KMS-11 (cell line): ENCODE data around the gene KDELR3.

Experiments
- H2AFZ ChIP-seq: fragments of 200-600 bp; sonication (generic); 2 replicates; pipeline ENCODE4 v1.6.1; 2016; ENCODE audit warnings: antibody characterized with exemption, mixed run types, low read depth
- H3K27ac ChIP-seq: fragments of 200-600 bp; sonication (generic); 2 replicates; pipeline ENCODE4 v1.6.1; 2016; ENCODE audit warnings: mild to moderate bottlenecking, mixed run types
- H3K27me3 ChIP-seq: fragments of 200-600 bp; sonication (generic); 2 replicates; pipeline ENCODE4 v1.6.1; 2017; ENCODE audit warnings: mild to moderate bottlenecking, low read depth, mixed run types, moderate library complexity; ENCODE audit not compliant: insufficient read depth
- H3K36me3 ChIP-seq: fragments of 200-600 bp; sonication (generic); 2 replicates; pipeline ENCODE4 v1.6.1; 2017; ENCODE audit warnings: mild to moderate bottlenecking, mixed run types; ENCODE audit not compliant: insufficient read depth
- H3K4me1 ChIP-seq: fragments of 200-600 bp; sonication (generic); 2 replicates; pipeline ENCODE4 v1.6.1; 2016; ENCODE audit warnings: mild to moderate bottlenecking, low read depth, mixed run types; ENCODE audit not compliant: poor library complexity, severe bottlenecking
- H3K4me2 ChIP-seq: fragments of 200-600 bp; sonication (generic); 2 replicates; pipeline ENCODE4 v1.7.0; 2016; ENCODE audit warnings: mild to moderate bottlenecking, mixed run types
- H3K4me3 ChIP-seq: fragments of 200-600 bp; sonication (generic); IDR thresholded peaks from 2 replicates; pipeline ENCODE4 v1.6.1; 2017; ENCODE audit warnings: low read depth, low read length, mixed read lengths; ENCODE audit not compliant: insufficient read depth
- H3K79me2 ChIP-seq: fragments of 200-600 bp; sonication (generic); 2 replicates; pipeline ENCODE4 v1.6.1; 2016; ENCODE audit warnings: low read depth, mixed run types; ENCODE audit not compliant: insufficient read depth
- H3K9ac ChIP-seq: fragments of 200-600 bp; sonication (generic); 2 replicates; pipeline ENCODE4 v1.6.1; 2016; ENCODE audit warnings: mild to moderate bottlenecking, mixed run types
- H4K20me1 ChIP-seq: fragments of 200-600 bp; sonication (generic); 2 replicates; pipeline ENCODE4 v1.6.1; 2016; ENCODE audit warnings: mild to moderate bottlenecking, mixed run types; ENCODE audit not compliant: insufficient read depth
- TF ChIP-seq, protein P1 (sequence below): fragments of 200-600 bp; sonication (generic); conservative IDR thresholded peaks from 2 replicates; pipeline ENCODE4 v1.6.1; 2017; ENCODE audit warnings: low read depth, mild to moderate bottlenecking, antibody characterized with exemption, low read length, moderate library complexity, mixed read lengths

The KDELR3 gene

DNA sequence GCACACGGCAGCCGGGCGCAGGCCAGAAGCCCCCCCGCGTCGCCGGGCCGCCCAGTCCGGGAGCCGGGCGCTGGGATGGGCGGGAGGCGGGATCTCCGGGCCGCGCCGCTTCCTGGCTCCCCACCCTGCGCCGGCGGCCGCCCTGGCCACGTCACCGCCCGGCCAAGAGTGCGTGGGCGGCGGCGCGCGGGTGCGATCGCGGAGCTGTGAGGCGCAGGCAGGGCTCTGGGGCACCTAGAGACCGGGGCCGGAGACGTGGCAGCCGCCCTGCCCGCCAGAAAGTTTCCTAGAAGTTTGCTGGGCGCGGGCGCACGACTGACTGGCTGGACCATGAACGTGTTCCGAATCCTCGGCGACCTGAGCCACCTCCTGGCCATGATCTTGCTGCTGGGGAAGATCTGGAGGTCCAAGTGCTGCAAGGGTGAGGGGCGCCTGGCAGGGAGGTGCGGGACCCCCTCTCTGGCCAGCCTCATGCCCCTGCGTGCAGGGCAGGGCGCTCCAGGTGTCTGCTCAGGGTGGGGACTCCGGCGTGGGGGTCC lies at the start of gene KDELR3:
TSS of gene KDELR3 (plus strand) at position 193 of the 539 bp plus-strand sequence. CDS start at position 331, 138 bp downstream.
- Histone ChIP-seq H2AFZ (no peak within 1 kb of the TSS), H3K27me3 (0 out of 2 replicates have a peak, but pooled peaks cover 4% of the 10 kb centered on the region), H3K79me2 (no peaks in the 10 kb centered on the region), H3K4me1 (no peaks in the 10 kb centered on the region), H3K27ac (no peak within 1 kb of the TSS), H3K36me3 (no peaks in the 10 kb centered on the region), H3K4me3 (no peak within 1 kb of the TSS), H3K4me2 (no peak within 1 kb of the TSS), H4K20me1 (no peaks in the 10 kb centered on the region), H3K9ac (no peak within 1 kb of the TSS)
- TF ChIP-seq, protein P1, sequence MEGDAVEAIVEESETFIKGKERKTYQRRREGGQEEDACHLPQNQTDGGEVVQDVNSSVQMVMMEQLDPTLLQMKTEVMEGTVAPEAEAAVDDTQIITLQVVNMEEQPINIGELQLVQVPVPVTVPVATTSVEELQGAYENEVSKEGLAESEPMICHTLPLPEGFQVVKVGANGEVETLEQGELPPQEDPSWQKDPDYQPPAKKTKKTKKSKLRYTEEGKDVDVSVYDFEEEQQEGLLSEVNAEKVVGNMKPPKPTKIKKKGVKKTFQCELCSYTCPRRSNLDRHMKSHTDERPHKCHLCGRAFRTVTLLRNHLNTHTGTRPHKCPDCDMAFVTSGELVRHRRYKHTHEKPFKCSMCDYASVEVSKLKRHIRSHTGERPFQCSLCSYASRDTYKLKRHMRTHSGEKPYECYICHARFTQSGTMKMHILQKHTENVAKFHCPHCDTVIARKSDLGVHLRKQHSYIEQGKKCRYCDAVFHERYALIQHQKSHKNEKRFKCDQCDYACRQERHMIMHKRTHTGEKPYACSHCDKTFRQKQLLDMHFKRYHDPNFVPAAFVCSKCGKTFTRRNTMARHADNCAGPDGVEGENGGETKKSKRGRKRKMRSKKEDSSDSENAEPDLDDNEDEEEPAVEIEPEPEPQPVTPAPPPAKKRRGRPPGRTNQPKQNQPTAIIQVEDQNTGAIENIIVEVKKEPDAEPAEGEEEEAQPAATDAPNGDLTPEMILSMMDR: no peak

DNA sequence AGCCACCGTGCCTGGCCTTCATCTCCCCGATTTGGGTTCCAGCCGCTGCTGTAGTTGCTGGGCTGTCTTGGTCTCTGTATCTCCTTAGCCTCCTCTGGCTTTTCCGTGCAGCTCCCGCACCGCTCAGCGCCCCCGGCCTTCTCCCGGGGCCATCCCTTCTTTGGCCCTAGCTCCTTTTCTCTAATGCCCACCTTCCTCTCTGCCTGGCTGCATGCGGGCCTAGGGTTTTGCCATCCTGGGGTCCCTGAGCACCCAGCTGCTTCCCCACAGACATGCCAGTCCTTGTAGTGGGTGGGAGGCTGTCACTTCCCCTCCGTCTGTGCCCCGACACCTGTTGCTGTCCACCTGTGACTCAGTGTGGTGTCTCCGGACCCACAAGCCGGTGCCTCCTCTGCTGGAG lies 49.3 kb upstream of the KDELR3 start:
- no peaks in the 10 kb centered on the region for H3K36me3 ChIP-seq
- TF ChIP-seq, protein P1: no peak
- no peaks in the 10 kb centered on the region for H4K20me1 ChIP-seq
- H3K4me1 ChIP-seq: peaks cover 5% of the 10 kb centered on the region
- H3K79me2 ChIP-seq: no peaks in the 10 kb centered on the region
- H3K27me3 ChIP-seq: no peaks in the 10 kb centered on the region
- H3K4me2 ChIP-seq: no peak overlapping the region
- H3K4me3 ChIP-seq: no peak overlapping the region
- no peak overlapping the region for H2AFZ ChIP-seq
- no peak overlapping the region for H3K9ac ChIP-seq
- no peak overlapping the region for H3K27ac ChIP-seq

DNA sequence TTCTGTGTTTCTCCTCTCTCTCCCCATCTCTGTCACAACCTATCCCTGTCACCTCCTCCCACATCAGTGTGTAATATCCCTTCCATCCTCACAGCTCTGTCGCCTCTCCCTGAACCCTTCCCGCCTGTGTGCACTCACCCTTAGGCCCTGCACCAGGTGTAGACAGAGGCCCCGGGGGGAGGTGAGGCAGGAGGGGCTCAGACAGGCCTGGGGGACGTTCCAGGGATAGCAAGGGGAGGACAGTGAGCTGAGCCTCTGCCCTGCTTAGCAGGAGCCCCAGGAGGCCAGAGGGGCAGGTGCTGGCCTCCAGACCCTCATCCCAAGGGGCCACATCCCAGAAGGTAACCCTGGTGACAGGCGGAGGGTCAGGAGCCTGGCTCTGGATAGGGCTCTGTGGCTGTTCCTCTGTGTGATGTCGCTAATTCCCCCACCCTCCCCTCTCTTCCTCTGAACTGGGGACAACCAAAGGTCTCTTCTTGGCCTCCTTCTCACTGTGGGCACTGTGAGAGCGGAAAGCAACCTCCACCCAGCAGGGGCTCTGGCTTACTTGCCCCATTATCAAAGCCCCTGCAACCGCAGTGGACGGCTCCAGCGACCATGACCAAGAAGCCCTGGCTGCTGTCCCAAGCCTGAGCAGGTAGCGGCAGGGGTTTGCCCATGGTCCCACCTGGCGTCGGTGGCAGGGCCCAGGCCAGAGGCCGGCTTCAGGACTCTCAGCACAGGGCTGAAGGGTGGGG lies 48.6 kb upstream of the KDELR3 start:
- H3K4me2 ChIP-seq: no peak overlapping the region
- H3K79me2 ChIP-seq: no peaks in the 10 kb centered on the region
- no peaks in the 10 kb centered on the region for H3K4me1 ChIP-seq
- no peaks in the 10 kb centered on the region for H3K27me3 ChIP-seq
- no peak overlapping the region for H3K27ac ChIP-seq
- no peak overlapping the region for H2AFZ ChIP-seq
- no peak overlapping the region for H3K9ac ChIP-seq
- H3K4me3 ChIP-seq: no peak overlapping the region
- no peaks in the 10 kb centered on the region for H4K20me1 ChIP-seq
- H3K36me3 ChIP-seq: no peaks in the 10 kb centered on the region
- TF ChIP-seq, protein P1: no peak

DNA sequence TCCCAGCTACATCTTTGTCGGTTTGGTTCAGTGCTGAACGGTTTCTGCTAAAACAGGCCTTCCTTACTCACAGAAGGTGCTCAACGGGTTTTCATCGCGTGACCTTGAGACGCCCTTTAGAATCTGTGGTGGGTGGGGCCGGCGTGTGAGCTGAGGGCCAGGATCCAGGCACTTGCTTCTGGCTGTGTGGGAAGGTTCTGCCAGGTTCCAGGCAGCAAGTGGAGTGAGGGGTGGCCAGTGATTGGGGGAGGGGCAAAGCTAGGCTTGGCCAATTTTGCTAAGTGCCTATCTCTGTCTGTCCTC lies 48.1 kb upstream of the KDELR3 start:
- Histone ChIP-seq H3K4me3 (no peak overlapping the region), H4K20me1 (no peaks in the 10 kb centered on the region), H3K27me3 (no peaks in the 10 kb centered on the region), H3K4me1 (no peaks in the 10 kb centered on the region), H3K27ac (no peak overlapping the region), H3K79me2 (no peaks in the 10 kb centered on the region), H2AFZ (no peak overlapping the region), H3K36me3 (no peaks in the 10 kb centered on the region), H3K9ac (no peak overlapping the region), H3K4me2 (no peak overlapping the region)
- TF ChIP-seq, protein P1: no peak
